Thyroid gland (tissue), 4 donors: Measurements from ENCODE around the gene PDP2.

ENCODE experiments used
- CTCF ChIP-seq, 6 experiments: fragments of 200-600 bp in 3 of 6; fragments of 450-650 bp in 3 of 6; sonication (generic) in 3 of 6; IDR thresholded peaks; one replicate each; pipeline ENCODE4 v1.5.1; 2016 to 2019; ENCODE audit warnings: antibody characterized with exemption in 6 of 6, mild to moderate bottlenecking in 2 of 6, inconsistent platforms in 1 of 6, moderate library complexity in 1 of 6
- POLR2A ChIP-seq, 2 donors: fragments of 450-650 bp; IDR thresholded peaks; one replicate each; pipeline ENCODE4 v1.6.1; 2017; ENCODE audit warnings: antibody characterized with exemption in 2 of 2, mild to moderate bottlenecking in 2 of 2, moderate library complexity in 1 of 2

- TF ChIP-seq CTCF (IDR thresholded peaks at IDR 0.05) (no peak), POLR2A (IDR thresholded peaks at IDR 0.05) (no peak)
Measured at GRCh38 chr16:66843191-66843590, 37.1 kb upstream of the PDP2 start.
